ENCODE measurements around the gene AGTRAP. TPM values are rescaled to one million over a fixed set of nuclear protein-coding genes. Genes with fewer than 3 reads are reported as not detected.

Gene AGTRAP
- total and polyA plus RNA-seq, 9 of the 15 experiments (the other 6 are each of a cell fraction or from before 2014, with no cell fraction given): 26.8 to 105 (median 57.5) TPM

- no peak for ATAC-seq
- BruUV-seq (replicated peaks): no TSS peak
- Histone ChIP-seq H3K9me3 (replicated peaks; ENCODE audit: control insufficient read depth, insufficient read depth, low read depth, low read length) (no peaks in the 10 kb centered on the region), H3K27me3 (ENCODE audit: control insufficient read depth in 2 of 2, insufficient read depth in 2 of 2, low read length in 2 of 2) (peaks cover 2 to 17% of the 10 kb centered on the region in 2 experiments; a peak in 3 of 5 replicates), H3K4me2 (ENCODE audit: insufficient read depth, low read length) (no peak overlapping the region), H3K4me3 (no peak overlapping the region), H3K79me2 (ENCODE audit: control insufficient read depth, insufficient read depth, low read length) (no peaks in the 10 kb centered on the region), H3K9me1 (ENCODE audit: control insufficient read depth, insufficient read depth, low read length) (no peaks in the 10 kb centered on the region), H3K4me1 (replicated peaks in 1 of 2; ENCODE audit: control insufficient read depth in 2 of 2, insufficient read depth in 2 of 2, low read length in 2 of 2) (peaks cover 12 to 54% of the 10 kb centered on the region in 2 experiments), H3K27ac (ENCODE audit: extremely low read depth, low read depth, low read length) (no peak overlapping the region), H2AFZ (ENCODE audit: low read depth, low read length) (no peak overlapping the region), H4K20me1 (replicated peaks; ENCODE audit: control insufficient read depth, insufficient read depth, low read length) (no peaks in the 10 kb centered on the region), H3K36me3 (ENCODE audit: control insufficient read depth, insufficient read depth, low read length) (no peaks in the 10 kb centered on the region), H3K9ac (ENCODE audit: insufficient read depth in 1 of 2, low read depth in 2 of 2, low read length in 2 of 2) (peak overlapping the region in 1 of 2 experiments; percentile 62; a peak in 1 of 4 replicates)
- 76% methylated on average over 12 of the region's 14 CpGs for WGBS (ENCODE audit: insufficient coverage, low coverage, missing lambda C conversion rate)
- in situ Hi-C loops (cut with MboI) (no loop called here), intact Hi-C loops (cut with micrococcal nuclease) (loop anchor here (5.0 kb wide), 1 partner anchor 34 kb away; no protein-coding TSS in a partner anchor)
- no peak for DNase-seq (ENCODE audit: extremely low read depth in 1 of 4, low spot score in 3 of 4)
- ChIA-PET POLR2A (interaction anchor here (0.6 to 2.3 kb wide), 8 partner anchors 16 to 1072 kb away, joined by 3 to 8 read pairs (median 5); no protein-coding TSS in a partner anchor), CTCF (ENCODE audit: low intra/inter-chr PET ratio) (interaction anchor here (0.8 kb wide), 1 partner anchor 9 kb away, joined by 3 read pairs; no protein-coding TSS in a partner anchor)
- no peak for FAIRE-seq
- TF ChIP-seq ZNF436 (CRISPR knock-in tag; IDR thresholded peaks at IDR 0.05): peak; percentile 76
- no peak for TF ChIP-seq HLTF (IDR thresholded peaks at IDR 0.05)
- no peak for TF ChIP-seq MAFK (IDR thresholded peaks at IDR 0.05; ENCODE audit: low read length)
- TF ChIP-seq BCOR (IDR thresholded peaks at IDR 0.05): peak; percentile 70
- TF ChIP-seq STAT6 (CRISPR knock-in tag; IDR thresholded peaks at IDR 0.05): no peak
- peak; percentile 80; the same call in 1 of the 2 replicates for TF ChIP-seq PTBP1 (IDR thresholded peaks at IDR 0.05; ENCODE audit: low read depth, low read length)
- TF ChIP-seq NFE2 (IDR thresholded peaks at IDR 0.05; ENCODE audit: low read depth): no peak
- no peak for TF ChIP-seq MYBL2 (IDR thresholded peaks at IDR 0.05; ENCODE audit: low read depth)
- TF ChIP-seq MYBL2 (CRISPR knock-in tag; IDR thresholded peaks at IDR 0.05; ENCODE audit: borderline replicate concordance): no peak
- no peak for TF ChIP-seq NEUROD1 (IDR thresholded peaks at IDR 0.05; ENCODE audit: borderline replicate concordance, low read depth, low read length, partially characterized antibody)
- no peak for TF ChIP-seq KDM4B (IDR thresholded peaks at IDR 0.05; ENCODE audit: borderline replicate concordance in 2 of 2, low read depth in 1 of 2)
- peak; percentile 54 to 58 for TF ChIP-seq KDM1A (IDR thresholded peaks at IDR 0.05)
- TF ChIP-seq ARID3B (CRISPR knock-in tag; IDR thresholded peaks at IDR 0.05; ENCODE audit: borderline replicate concordance): no peak
- TF ChIP-seq MAFG (tag; conservative IDR thresholded peaks at IDR 0.05): no peak
- no peak for TF ChIP-seq ZNF699 (CRISPR knock-in tag; IDR thresholded peaks at IDR 0.05; ENCODE audit: insufficient replicate concordance)
- TF ChIP-seq HDAC2 (IDR thresholded peaks at IDR 0.05): 0 out of 2 replicates have a peak, but pooled peaks have one; percentile 16
- no peak for TF ChIP-seq POLR3G (IDR thresholded peaks at IDR 0.05; ENCODE audit: extremely low read depth, insufficient read length, insufficient replicate concordance)
- TF ChIP-seq NFIC (IDR thresholded peaks at IDR 0.05): no peak
- TF ChIP-seq ZFP36 (IDR thresholded peaks at IDR 0.05; ENCODE audit: low read depth, low read length, partially characterized antibody): peak; percentile 98
- no peak for TF ChIP-seq GATAD2A (IDR thresholded peaks at IDR 0.05)
- TF ChIP-seq CEBPB (tag; IDR thresholded peaks at IDR 0.05): no peak
- no peak for TF ChIP-seq CHD2 (IDR thresholded peaks at IDR 0.05; ENCODE audit: low read depth, low read length)
- TF ChIP-seq SMARCA5 (IDR thresholded peaks at IDR 0.05): peak; percentile 59; the same call in 1 of the 2 replicates
Observed at GRCh38 chr1:11706292-11706691, 29.6 kb upstream of the AGTRAP start.
